NB4 (cell line): Measurements from ENCODE around the gene CDKN2AIP.

Experiments used
- POLR2A ChIP-seq: IDR thresholded peaks from 2 replicates; pipeline ENCODE4 v1.6.1; 2011; ENCODE audit warnings: mild to moderate bottlenecking; ENCODE audit not compliant: insufficient read length; ENCODE audit errors: extremely low read depth
- TF ChIP-seq, protein P1 (sequence below): IDR thresholded peaks from one replicate; pipeline ENCODE4 v1.5.1; 2012; ENCODE audit warnings: low read depth, low read length
- TF ChIP-seq, protein P2 (sequence below): IDR thresholded peaks from 2 replicates; pipeline ENCODE4 v1.6.1; 2011; ENCODE audit warnings: low read depth, low read length

- TF ChIP-seq, protein P1, sequence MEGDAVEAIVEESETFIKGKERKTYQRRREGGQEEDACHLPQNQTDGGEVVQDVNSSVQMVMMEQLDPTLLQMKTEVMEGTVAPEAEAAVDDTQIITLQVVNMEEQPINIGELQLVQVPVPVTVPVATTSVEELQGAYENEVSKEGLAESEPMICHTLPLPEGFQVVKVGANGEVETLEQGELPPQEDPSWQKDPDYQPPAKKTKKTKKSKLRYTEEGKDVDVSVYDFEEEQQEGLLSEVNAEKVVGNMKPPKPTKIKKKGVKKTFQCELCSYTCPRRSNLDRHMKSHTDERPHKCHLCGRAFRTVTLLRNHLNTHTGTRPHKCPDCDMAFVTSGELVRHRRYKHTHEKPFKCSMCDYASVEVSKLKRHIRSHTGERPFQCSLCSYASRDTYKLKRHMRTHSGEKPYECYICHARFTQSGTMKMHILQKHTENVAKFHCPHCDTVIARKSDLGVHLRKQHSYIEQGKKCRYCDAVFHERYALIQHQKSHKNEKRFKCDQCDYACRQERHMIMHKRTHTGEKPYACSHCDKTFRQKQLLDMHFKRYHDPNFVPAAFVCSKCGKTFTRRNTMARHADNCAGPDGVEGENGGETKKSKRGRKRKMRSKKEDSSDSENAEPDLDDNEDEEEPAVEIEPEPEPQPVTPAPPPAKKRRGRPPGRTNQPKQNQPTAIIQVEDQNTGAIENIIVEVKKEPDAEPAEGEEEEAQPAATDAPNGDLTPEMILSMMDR: no peak
- TF ChIP-seq POLR2A: no peak
- TF ChIP-seq, protein P2, sequence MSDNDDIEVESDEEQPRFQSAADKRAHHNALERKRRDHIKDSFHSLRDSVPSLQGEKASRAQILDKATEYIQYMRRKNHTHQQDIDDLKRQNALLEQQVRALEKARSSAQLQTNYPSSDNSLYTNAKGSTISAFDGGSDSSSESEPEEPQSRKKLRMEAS: no peak; the same call in 1 of the 2 replicates
Measured at GRCh38 chr4:183443655-183444213, 702 bp upstream of the CDKN2AIP start.
